ENCODE data around the gene PAPOLG.

Gene PAPOLG

DNA sequence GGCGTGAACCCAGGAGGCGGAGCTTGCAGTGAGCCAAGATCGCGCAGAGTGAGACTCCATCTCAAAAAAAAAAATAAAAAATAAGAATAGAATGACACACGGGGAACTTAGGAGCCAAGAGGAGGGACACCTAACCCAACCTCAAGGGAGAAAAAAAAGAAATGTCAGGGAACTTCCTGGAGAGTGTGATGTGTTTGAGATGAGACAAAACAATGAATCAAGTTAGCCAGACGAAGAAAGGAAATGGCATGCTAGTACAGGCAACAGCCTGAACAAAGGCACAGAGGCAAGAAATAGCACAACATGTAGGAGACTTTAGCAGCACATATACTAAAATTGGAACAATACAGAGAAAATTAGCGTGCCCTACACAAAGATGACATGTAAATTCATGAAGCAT is 36.7 kb upstream of the PAPOLG start:
- Histone ChIP-seq H2AFZ (ENCODE audit: low read depth, low read length, severe bottlenecking) (no peak overlapping the region), H4K20me1 (ENCODE audit: low read depth, low read length) (no peaks in the 10 kb centered on the region), H3K27me3 (ENCODE audit: low read length) (no peaks in the 10 kb centered on the region), H3K9me3 (ENCODE audit: insufficient read depth, low read length) (no peaks in the 10 kb centered on the region), H3K9me2 (replicated peaks; ENCODE audit: insufficient read depth, low read length) (no peaks in the 10 kb centered on the region), H3K27ac (ENCODE audit: low read depth, low read length) (no peak overlapping the region), H3F3A (ENCODE audit: insufficient read depth) (no peaks in the 10 kb centered on the region), H3K9ac (ENCODE audit: low read length) (no peak overlapping the region), H3K79me2 (ENCODE audit: insufficient read depth, low read length) (no peaks in the 10 kb centered on the region), H3K4me2 (ENCODE audit: low read depth, low read length, poor library complexity, severe bottlenecking) (no peak overlapping the region), H3K36me3 (ENCODE audit: low read length) (no peaks in the 10 kb centered on the region), H3K4me3 (ENCODE audit: insufficient read depth, low read length, poor library complexity, severe bottlenecking) (no peak overlapping the region)
- no peak for TF ChIP-seq EZH2phosphoT487 (conservative IDR thresholded peaks at IDR 0.05; ENCODE audit: low read length)
- TF ChIP-seq, protein P1, sequence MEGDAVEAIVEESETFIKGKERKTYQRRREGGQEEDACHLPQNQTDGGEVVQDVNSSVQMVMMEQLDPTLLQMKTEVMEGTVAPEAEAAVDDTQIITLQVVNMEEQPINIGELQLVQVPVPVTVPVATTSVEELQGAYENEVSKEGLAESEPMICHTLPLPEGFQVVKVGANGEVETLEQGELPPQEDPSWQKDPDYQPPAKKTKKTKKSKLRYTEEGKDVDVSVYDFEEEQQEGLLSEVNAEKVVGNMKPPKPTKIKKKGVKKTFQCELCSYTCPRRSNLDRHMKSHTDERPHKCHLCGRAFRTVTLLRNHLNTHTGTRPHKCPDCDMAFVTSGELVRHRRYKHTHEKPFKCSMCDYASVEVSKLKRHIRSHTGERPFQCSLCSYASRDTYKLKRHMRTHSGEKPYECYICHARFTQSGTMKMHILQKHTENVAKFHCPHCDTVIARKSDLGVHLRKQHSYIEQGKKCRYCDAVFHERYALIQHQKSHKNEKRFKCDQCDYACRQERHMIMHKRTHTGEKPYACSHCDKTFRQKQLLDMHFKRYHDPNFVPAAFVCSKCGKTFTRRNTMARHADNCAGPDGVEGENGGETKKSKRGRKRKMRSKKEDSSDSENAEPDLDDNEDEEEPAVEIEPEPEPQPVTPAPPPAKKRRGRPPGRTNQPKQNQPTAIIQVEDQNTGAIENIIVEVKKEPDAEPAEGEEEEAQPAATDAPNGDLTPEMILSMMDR (IDR thresholded peaks at IDR 0.05; ENCODE audit: insufficient read depth, low read length, poor library complexity, severe bottlenecking) = no peak

DNA sequence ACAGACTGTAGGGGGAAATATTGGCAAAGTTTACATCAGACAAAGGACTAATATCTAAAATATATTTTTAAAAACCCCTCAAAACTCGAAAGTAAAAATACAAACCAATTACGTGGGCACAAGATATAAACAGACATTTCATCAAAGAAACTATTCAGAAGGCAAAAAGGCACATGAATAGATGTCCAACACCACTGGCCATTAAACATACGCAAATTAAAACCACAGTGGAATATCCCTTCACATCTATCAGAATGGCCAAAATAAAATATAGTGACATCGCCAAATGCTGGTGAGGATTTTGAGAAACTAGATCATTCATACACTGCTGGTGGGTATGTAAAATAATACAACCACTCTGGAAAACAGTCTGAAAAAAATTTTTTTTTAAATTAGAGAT is 30.6 kb upstream of the PAPOLG start:
- Histone ChIP-seq H3K36me3 (ENCODE audit: low read length) (no peaks in the 10 kb centered on the region), H3K27ac (ENCODE audit: low read depth, low read length) (no peak overlapping the region), H3F3A (ENCODE audit: insufficient read depth) (no peaks in the 10 kb centered on the region), H3K79me2 (ENCODE audit: insufficient read depth, low read length) (no peaks in the 10 kb centered on the region), H3K4me2 (ENCODE audit: low read depth, low read length, poor library complexity, severe bottlenecking) (no peak overlapping the region), H3K9ac (ENCODE audit: low read length) (no peak overlapping the region), H3K9me3 (ENCODE audit: insufficient read depth, low read length) (no peaks in the 10 kb centered on the region), H2AFZ (ENCODE audit: low read depth, low read length, severe bottlenecking) (no peak overlapping the region), H3K9me2 (replicated peaks; ENCODE audit: insufficient read depth, low read length) (no peaks in the 10 kb centered on the region), H3K4me3 (ENCODE audit: insufficient read depth, low read length, poor library complexity, severe bottlenecking) (no peak overlapping the region), H4K20me1 (ENCODE audit: low read depth, low read length) (no peaks in the 10 kb centered on the region), H3K27me3 (ENCODE audit: low read length) (no peaks in the 10 kb centered on the region)
- TF ChIP-seq EZH2phosphoT487 (conservative IDR thresholded peaks at IDR 0.05; ENCODE audit: low read length) = no peak
- TF ChIP-seq, protein P1 (IDR thresholded peaks at IDR 0.05; ENCODE audit: insufficient read depth, low read length, poor library complexity, severe bottlenecking) = no peak

DNA sequence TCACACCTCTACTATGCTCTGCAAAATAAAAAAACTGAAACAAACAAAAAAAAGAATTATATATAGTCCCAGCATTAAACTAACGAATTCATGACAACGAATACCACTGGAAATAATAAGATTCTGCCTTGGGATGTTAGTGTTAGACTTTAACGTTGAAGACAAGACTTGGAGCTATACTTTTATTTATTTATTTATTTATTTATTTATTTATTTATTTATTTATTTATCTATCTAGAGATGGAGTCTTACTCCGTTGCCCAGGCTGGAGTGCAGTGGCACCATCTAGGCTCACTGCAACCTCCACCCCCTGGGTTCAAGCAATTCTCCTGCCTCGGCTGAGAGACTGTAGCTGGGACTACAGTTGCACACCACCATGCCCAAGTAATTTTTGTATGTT is 27.2 kb upstream of the PAPOLG start:
- Histone ChIP-seq H3K9me3 (ENCODE audit: insufficient read depth, low read length) (no peaks in the 10 kb centered on the region), H3F3A (ENCODE audit: insufficient read depth) (no peaks in the 10 kb centered on the region), H3K79me2 (ENCODE audit: insufficient read depth, low read length) (no peaks in the 10 kb centered on the region), H3K9me2 (replicated peaks; ENCODE audit: insufficient read depth, low read length) (no peaks in the 10 kb centered on the region), H3K27me3 (ENCODE audit: low read length) (no peaks in the 10 kb centered on the region), H3K36me3 (ENCODE audit: low read length) (no peaks in the 10 kb centered on the region), H4K20me1 (ENCODE audit: low read depth, low read length) (no peaks in the 10 kb centered on the region), H2AFZ (ENCODE audit: low read depth, low read length, severe bottlenecking) (no peak overlapping the region), H3K4me3 (ENCODE audit: insufficient read depth, low read length, poor library complexity, severe bottlenecking) (no peak overlapping the region), H3K4me2 (ENCODE audit: low read depth, low read length, poor library complexity, severe bottlenecking) (no peak overlapping the region), H3K27ac (ENCODE audit: low read depth, low read length) (no peak overlapping the region), H3K9ac (ENCODE audit: low read length) (no peak overlapping the region)
- TF ChIP-seq, protein P1 (IDR thresholded peaks at IDR 0.05; ENCODE audit: insufficient read depth, low read length, poor library complexity, severe bottlenecking) = no peak
- no peak for TF ChIP-seq EZH2phosphoT487 (conservative IDR thresholded peaks at IDR 0.05; ENCODE audit: low read length)

Data from SU-DHL-6 (cell line).